ENCODE results near the gene C19orf67. TPM values are rescaled to one million over a fixed set of nuclear protein-coding genes. Genes with fewer than 3 reads are reported as not detected.

C19orf67 gene
- total and polyA plus RNA-seq, 2 of the 13 experiments (the other 11 are each of a cell fraction or from before 2014, with no cell fraction given), result 0.11 to 0.32 TPM

DNA sequence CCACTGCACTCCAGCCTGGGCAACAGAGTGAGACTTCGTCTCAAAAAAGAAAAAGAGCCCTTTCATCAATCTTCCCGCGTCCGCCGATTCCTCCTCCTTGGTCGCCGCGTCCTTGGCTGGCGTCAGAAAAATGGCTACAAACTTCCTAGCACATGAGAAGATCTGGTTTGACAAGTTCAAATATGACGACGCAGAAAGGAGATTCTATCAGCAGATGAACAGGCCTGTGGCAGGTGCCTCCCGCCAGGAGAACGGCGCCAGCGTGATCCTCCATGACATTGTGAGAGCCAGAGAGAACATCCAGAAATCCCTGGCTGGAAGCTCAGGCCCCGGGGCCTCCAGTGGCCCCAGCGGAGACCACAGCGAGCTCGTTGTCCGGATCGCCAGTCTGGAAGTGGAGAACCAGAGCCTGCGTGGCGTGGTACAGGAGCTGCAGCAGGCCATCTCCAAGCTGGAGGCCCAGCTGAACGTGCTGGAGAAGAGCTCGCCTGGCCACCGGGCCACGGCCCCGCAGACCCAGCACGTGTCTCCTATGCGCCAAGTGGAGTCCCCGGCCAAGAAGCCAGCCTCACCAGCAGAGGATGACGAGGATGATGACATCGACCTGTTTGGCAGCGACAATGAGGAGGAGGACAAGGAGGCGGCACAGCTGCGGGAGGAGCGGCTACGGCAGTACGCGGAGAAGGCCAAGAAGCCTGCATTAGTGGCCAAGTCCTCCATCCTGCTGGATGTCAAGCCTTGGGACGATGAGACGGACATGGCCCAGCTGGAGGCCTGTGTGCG is 15.1 kb downstream of the C19orf67 start:
- Histone ChIP-seq H3K4me2 (ENCODE audit: low read depth, low read length) (no peak overlapping the region), H3K27ac (ENCODE audit: extremely low read length, insufficient read depth, low read length) (no peak overlapping the region), H2AFZ (ENCODE audit: low read length) (no peak overlapping the region), H3K36me3 (replicated peaks in 1 of 2; ENCODE audit: control insufficient read depth in 1 of 2, insufficient read depth in 2 of 2, low read length in 2 of 2) (no peaks in the 10 kb centered on the region), H3K27me3 (ENCODE audit: control insufficient read depth in 1 of 2, insufficient read depth in 2 of 2, low read length in 2 of 2) (no peaks in the 10 kb centered on the region; a peak in 2 of 5 replicates), H3K4me1 (ENCODE audit: insufficient read depth, low read length) (peaks cover 11% of the 10 kb centered on the region), H3K9me3 (ENCODE audit: low read length) (no peaks in the 10 kb centered on the region), H3K79me2 (ENCODE audit: insufficient read depth, low read length) (peaks cover 3% of the 10 kb centered on the region), H4K20me1 (ENCODE audit: insufficient read depth, low read length) (no peaks in the 10 kb centered on the region), H3K9ac (ENCODE audit: insufficient read depth, low read depth, low read length) (no peak overlapping the region), H3K4me3 (replicated peaks in 1 of 3; ENCODE audit: insufficient read depth in 1 of 3, low read depth in 2 of 3, low read length in 3 of 3) (no peak overlapping the region)
- POLR2A ChIA-PET, result interaction anchor here (1.2 to 5.2 kb wide), 2 partner anchors 9 to 18 kb away, joined by 3 to 62 read pairs; partner anchors contain the start of gene PALM3
- 94% methylated on average over 42 of the region's 43 CpGs for WGBS (ENCODE audit: low lambda C conversion rate)
- intact Hi-C loops (cut with micrococcal nuclease; ENCODE audit: unreplicated experiment), result loop anchor here (5.0 kb wide), 1 partner anchor 63 kb away; the partner anchor contains the start of gene RFX1
- FAIRE-seq, result no peak
- TF ChIP-seq HMG20B (CRISPR knock-in tag; conservative IDR thresholded peaks at IDR 0.05) (no peak), ZBTB38 (CRISPR knock-in tag; IDR thresholded peaks at IDR 0.05) (peak; percentile 16; the same call in 1 of the 2 replicates), AGO2 (optimal IDR thresholded peaks at IDR 0.05; ENCODE audit: low read depth, low read length) (peak; percentile 21)
- no TSS peak for BruUV-seq (replicated peaks)
- in situ Hi-C loops (cut with HindIII; ENCODE audit: extremely low pct_ligation_motif_present, low pct_unique_long_range_greater_than_20kb), result loop anchor here (5.0 to 25.0 kb wide), 2 partner anchors 188 to 308 kb away; partner anchors contain the start of genes C19orf53 and MRI1
- ATAC-seq, result no peak
- DNase-seq (ENCODE audit: low spot score), result no peak
- CTCF ChIA-PET (ENCODE audit: low intra/inter-chr PET ratio, low total read pairs), result no interaction called here

DNA sequence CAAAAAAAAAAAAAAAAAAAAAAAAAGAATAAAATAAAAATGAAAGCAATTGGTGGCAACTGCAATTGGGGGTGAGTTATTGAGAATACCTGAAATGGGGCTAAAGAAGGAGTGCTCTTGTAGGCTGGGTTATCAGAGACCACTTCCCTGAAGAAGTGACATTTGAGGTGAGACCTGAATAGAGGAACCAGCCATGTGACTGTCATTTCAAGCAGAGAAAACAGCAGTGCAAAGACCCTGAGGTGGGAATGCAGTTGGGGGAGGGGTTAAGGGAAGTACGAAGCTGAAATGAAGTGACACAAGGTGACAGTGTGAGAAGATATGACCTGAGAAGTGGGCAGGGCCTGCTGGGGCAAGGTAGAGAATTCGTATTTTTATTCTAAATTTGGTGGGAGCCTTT is 19.4 kb downstream of the C19orf67 start:
- intact Hi-C loops (cut with micrococcal nuclease; ENCODE audit: unreplicated experiment), result no loop called here
- WGBS (ENCODE audit: low lambda C conversion rate), result 9% methylated on average over 2 of the region's 2 CpGs
- Histone ChIP-seq H3K9me3 (ENCODE audit: low read length) (no peaks in the 10 kb centered on the region), H3K4me3 (replicated peaks in 1 of 3; ENCODE audit: insufficient read depth in 1 of 3, low read depth in 2 of 3, low read length in 3 of 3) (no peak overlapping the region), H3K4me1 (ENCODE audit: insufficient read depth, low read length) (peaks cover 20% of the 10 kb centered on the region), H3K79me2 (ENCODE audit: insufficient read depth, low read length) (no peaks in the 10 kb centered on the region), H3K27ac (ENCODE audit: extremely low read length, insufficient read depth, low read length) (no peak overlapping the region), H3K4me2 (ENCODE audit: low read depth, low read length) (no peak overlapping the region), H3K27me3 (ENCODE audit: control insufficient read depth in 1 of 2, insufficient read depth in 2 of 2, low read length in 2 of 2) (no peaks in the 10 kb centered on the region; a peak in 1 of 5 replicates), H2AFZ (ENCODE audit: low read length) (no peak overlapping the region), H3K36me3 (replicated peaks in 1 of 2; ENCODE audit: control insufficient read depth in 1 of 2, insufficient read depth in 2 of 2, low read length in 2 of 2) (no peaks in the 10 kb centered on the region), H4K20me1 (ENCODE audit: insufficient read depth, low read length) (no peaks in the 10 kb centered on the region), H3K9ac (ENCODE audit: insufficient read depth, low read depth, low read length) (no peak overlapping the region)
- BruUV-seq (replicated peaks), result no TSS peak
- DNase-seq (ENCODE audit: low spot score) (no peak), ATAC-seq (no peak), FAIRE-seq (no peak)
- CTCF ChIA-PET (ENCODE audit: low intra/inter-chr PET ratio, low total read pairs), result no interaction called here
- TF ChIP-seq ELF4 (CRISPR knock-in tag; IDR thresholded peaks at IDR 0.05; ENCODE audit: borderline replicate concordance) (no peak), ZNF274 (CRISPR knock-in tag; IDR thresholded peaks at IDR 0.05) (no peak), ZNF251 (CRISPR knock-in tag; IDR thresholded peaks at IDR 0.05) (no peak)
- POLR2A ChIA-PET, result no interaction called here
- in situ Hi-C loops (cut with HindIII; ENCODE audit: extremely low pct_ligation_motif_present, low pct_unique_long_range_greater_than_20kb), result loop anchor here (25.0 kb wide), 1 partner anchor 304 kb away; the partner anchor contains the start of genes C19orf53 and MRI1
